ENCODE measurements around the gene GAS6.
"Not testable (repeated sequence)": the region's sequence is repeated elsewhere in the genome, so short reads cannot be mapped to it uniquely, and the experiment has no call there.

The GAS6 gene

GRCh38 chr13:113835461-113836270, 28.2 kb downstream of the GAS6 start:
- no peak for DNase-seq

- no peak for DNase-seq
Observed at GRCh38 chr13:113834496-113835200, 29.2 kb downstream of the GAS6 start.

- DNase-seq, result not testable (repeated sequence)
Observed at GRCh38 chr13:113834006-113834405, 29.9 kb downstream of the GAS6 start.

GRCh38 chr13:113833111-113833830, 30.6 kb downstream of the GAS6 start:
- DNase-seq, result no peak

GRCh38 chr13:113832631-113833030, 31.2 kb downstream of the GAS6 start:
- DNase-seq, result no peak

GRCh38 chr13:113832205-113832604, 31.7 kb downstream of the GAS6 start:
- DNase-seq, result no peak

GRCh38 chr13:113831061-113831460, 32.8 kb downstream of the GAS6 start:
- DNase-seq, result no peak

- DNase-seq, result not testable (repeated sequence)
Observed at GRCh38 chr13:113830426-113830950, 33.4 kb downstream of the GAS6 start.

- no peak for DNase-seq
Observed at GRCh38 chr13:113828282-113828825, 35.5 kb downstream of the GAS6 start.

GRCh38 chr13:113827021-113827420, 36.9 kb downstream of the GAS6 start:
- DNase-seq, result no peak

- not testable (repeated sequence) for DNase-seq
Observed at GRCh38 chr13:113826446-113826845, 37.4 kb downstream of the GAS6 start.

- DNase-seq, result no peak
Observed at GRCh38 chr13:113825841-113826240, 38.0 kb downstream of the GAS6 start.

- DNase-seq, result no peak
Observed at GRCh38 chr13:113823771-113824170, 40.1 kb downstream of the GAS6 start.

GRCh38 chr13:113822956-113823744, 40.7 kb downstream of the GAS6 start:
- no peak for DNase-seq

GRCh38 chr13:113822266-113822665, 41.6 kb downstream of the GAS6 start:
- no peak for DNase-seq

- DNase-seq, result no peak
Observed at GRCh38 chr13:113821847-113822246, 42.0 kb downstream of the GAS6 start.

- no peak for DNase-seq
Observed at GRCh38 chr13:113820813-113821651, 42.8 kb downstream of the GAS6 start.

GRCh38 chr13:113819731-113820715, 43.9 kb downstream of the GAS6 start:
- DNase-seq, result no peak

GRCh38 chr13:113819341-113819730, 44.5 kb downstream of the GAS6 start:
- no peak for DNase-seq
